Ovary (tissue), 9 donors: ENCODE data around the gene COX8C. TPM values are rescaled to one million over a fixed set of nuclear protein-coding genes. Genes with fewer than 3 reads are reported as not detected.

Source experiments
- DNase-seq, 5 donors: peaks; one replicate each; pipeline ENCODE4 v3.0.0-alpha.2; 2019 to 2020
- H3K27ac ChIP-seq, 2 donors: fragments of 200-600 bp; one replicate each; pipeline versions ENCODE4 v1.5.1 to v1.8.0; 2019 to 2022
- H3K27me3 ChIP-seq: fragments of 200-600 bp; one replicate; pipeline ENCODE4 v1.8.0; 2022
- H3K36me3 ChIP-seq: fragments of 200-600 bp; sonication (generic); one replicate; pipeline ENCODE4 v1.5.1; 2019
- H3K4me1 ChIP-seq: one replicate; pipeline ENCODE4 v1.8.1; 2013; ENCODE audit warnings: mild to moderate bottlenecking, moderate library complexity; ENCODE audit not compliant: insufficient read depth
- H3K4me3 ChIP-seq: fragments of 200-600 bp; sonication (generic); one replicate; pipeline ENCODE4 v1.5.1; 2017
- H3K9me3 ChIP-seq, 2 donors: fragments of 200-600 bp in 1 of 2; sonication (generic) in 1 of 2; one replicate each; pipeline versions ENCODE4 v1.5.1 to v1.8.1; 2013 to 2019; ENCODE audit warnings: mild to moderate bottlenecking in 1 of 2, moderate library complexity in 1 of 2
- CTCF ChIP-seq, 3 donors: fragments of 450-650 bp in 2 of 3; fragments of 200-600 bp in 1 of 3; IDR thresholded peaks; one replicate each; pipeline versions ENCODE4 v1.5.1 to v1.8.0; 2016 to 2022; ENCODE audit warnings: antibody characterized with exemption in 3 of 3, mild to moderate bottlenecking in 1 of 3
- EP300 ChIP-seq: sonication (generic); formaldehyde crosslinking; IDR thresholded peaks from one replicate; pipeline ENCODE4 v1.6.1; 2017; ENCODE audit warnings: antibody characterized with exemption
- POLR2A ChIP-seq: fragments of 450-650 bp; IDR thresholded peaks from one replicate; pipeline ENCODE4 v1.6.1; 2017; ENCODE audit warnings: antibody characterized with exemption, mild to moderate bottlenecking, moderate library complexity
- WGBS, 3 donors: extraction: QIAGEN DNeasy Blood & Tissue Kit in 1 of 3; methylation state at CpG; one replicate each; pipeline versions ENCODE4 v1.1.5 to v1.1.7; 2013 to 2017; 5-methylcytosine and 5-hydroxymethylcytosine counted together
- intact Hi-C, 4 donors: fragments of 100-400 bp; cut with DNase I; formaldehyde crosslinking; loops; one replicate each; pipeline versions ENCODE4 v1.11.0 to v1.15.1; 2022 to 2023
- polyA plus RNA-seq, 2 donors: library from polyadenylated mRNA; stranded (reverse); fragments of 200-250 nt in 1 of 2; fragments of 350-450 nt in 1 of 2; fragmentation: Illumina TruSeq in 1 of 2; extraction: RNeasy Lipid Tissue Mini Kit (QIAGEN cat#74804) in 1 of 2; gene quantifications; one replicate each; pipeline ENCODE4 v1.2.3, GENCODE V29; 2013 to 2014
- total RNA-seq, 7 donors: library from RNA; depleted of rRNA in 2 of 7; stranded (reverse); fragments of >200 nt in 2 of 7; fragmentation: NEBNext Ultra II Directional in 3 of 7; extraction: Animal tissue kit (Norgen Biotek cat#: 25700) in 3 of 7; gene quantifications; one replicate each; pipeline versions ENCODE4 v1.1.0 to v1.2.4, GENCODE V29; 2016 to 2023
- donor health status: DM: no; HTN: no; CAD: no; lungs with moderate emphysema.
- donor health status: DM: no; HTN: no; CAD: no.
- donor health status: Bipolar disorder and iron deficiency.
- donor health status: DM: yes; HTN: yes; CAD: no.
- donor health status: DM: no; HTN: no; CAD: no.
- donor health status: DM: yes; HTN: yes; CAD: no.

The COX8C gene
- total and polyA plus RNA-seq, 9 donors: 0.51 TPM; not detected in 8

- no peaks in the 10 kb centered on the region for H3K9me3 ChIP-seq
- H3K4me1 ChIP-seq: peaks cover 6% of the 10 kb centered on the region
- intact Hi-C loops: no loop called here
- no peak overlapping the region for H3K27ac ChIP-seq
- TF ChIP-seq EP300: no peak
- TF ChIP-seq POLR2A: no peak
- TF ChIP-seq CTCF (IDR thresholded peaks at IDR 0.05): no peak
- H3K27me3 ChIP-seq: no peaks in the 10 kb centered on the region
- DNase-seq: no peak
- no peak overlapping the region for H3K4me3 ChIP-seq
- no peaks in the 10 kb centered on the region for H3K36me3 ChIP-seq
Observed at GRCh38 chr14:93315575-93315974, 31.4 kb upstream of the COX8C start.

GRCh38 chr14:93316716-93317115 is 30.3 kb upstream of the COX8C start:
- no peak for TF ChIP-seq POLR2A
- TF ChIP-seq CTCF (IDR thresholded peaks at IDR 0.05): no peak
- TF ChIP-seq EP300: no peak
- Histone ChIP-seq H3K4me1 (peaks cover 6% of the 10 kb centered on the region), H3K27ac (no peak overlapping the region), H3K27me3 (no peaks in the 10 kb centered on the region), H3K4me3 (no peak overlapping the region), H3K9me3 (no peaks in the 10 kb centered on the region), H3K36me3 (no peaks in the 10 kb centered on the region)
- no peak for DNase-seq
- intact Hi-C loops: no loop called here
- 78 to 83% (median 82%) methylated on average over 4 of the region's 4 CpGs for WGBS, 3 donors

- H3K4me1 ChIP-seq: peaks cover 6% of the 10 kb centered on the region
- H3K27me3 ChIP-seq: no peaks in the 10 kb centered on the region
- 92 to 94% (median 94%) methylated on average over 7 of the region's 7 CpGs for WGBS, 3 donors
- no peaks in the 10 kb centered on the region for H3K9me3 ChIP-seq
- DNase-seq: no peak
- TF ChIP-seq POLR2A (no peak), EP300 (no peak), CTCF (IDR thresholded peaks at IDR 0.05) (no peak)
- intact Hi-C loops: no loop called here
- H3K36me3 ChIP-seq: no peaks in the 10 kb centered on the region
- no peak overlapping the region for H3K4me3 ChIP-seq
- no peak overlapping the region for H3K27ac ChIP-seq
Observed at GRCh38 chr14:93317210-93317874, 29.6 kb upstream of the COX8C start.

- no peaks in the 10 kb centered on the region for H3K27me3 ChIP-seq
Observed at GRCh38 chr14:93317875-93318807, 28.8 kb upstream of the COX8C start.

More at GRCh38 chr14:93317875-93318807, 28.8 kb upstream of the COX8C start:
- Histone ChIP-seq H3K36me3 (no peaks in the 10 kb centered on the region), H3K27ac (no peak overlapping the region), H3K4me3 (no peak overlapping the region), H3K9me3 (no peaks in the 10 kb centered on the region), H3K4me1 (peaks cover 4% of the 10 kb centered on the region)
- WGBS, 3 donors: 75 to 80% (median 77%) methylated on average over 6 of the region's 6 CpGs
- DNase-seq: no peak
- intact Hi-C loops: no loop called here
- no peak for TF ChIP-seq CTCF (IDR thresholded peaks at IDR 0.05)
- TF ChIP-seq EP300: no peak
- TF ChIP-seq POLR2A: no peak
